GM23338 (cell line): Measurements from ENCODE around the gene AJUBA. TPM values are rescaled to one million over a fixed set of nuclear protein-coding genes. Genes with fewer than 3 reads are reported as not detected.
A peak's percentile ranks its signal among the peaks of the same experiment; 100 is the strongest.

Experiments used
- ATAC-seq: fragments of 200-7000 bp; cut with Tn5 transposase; 3 replicates; pipeline ENCODE4 v1.9.1; 2020
- DNase-seq: peaks from one replicate; pipeline ENCODE4 v3.0.0-alpha.2; 2015; ENCODE audit warnings: low spot score
- H2AFZ ChIP-seq: fragments of 200-600 bp; sonication (generic); 2 replicates; pipeline ENCODE4 v1.8.0; 2016; ENCODE audit warnings: antibody characterized with exemption, mild to moderate bottlenecking, moderate library complexity
- H3F3A ChIP-seq: fragments of 200-600 bp; sonication (generic); replicated peaks from 2 replicates; pipeline ENCODE4 v1.8.0; 2017; ENCODE audit warnings: antibody characterized with exemption, mixed run types, low read depth
- H3K27ac ChIP-seq: fragments of 200-600 bp; sonication (generic); 2 replicates; pipeline ENCODE4 v1.6.1; 2016; ENCODE audit warnings: low read depth
- H3K27me3 ChIP-seq: fragments of 200-600 bp; sonication (generic); 2 replicates; pipeline ENCODE4 v1.8.0; 2016; ENCODE audit warnings: mild to moderate bottlenecking, mixed run types, moderate library complexity; ENCODE audit not compliant: insufficient read depth
- H3K36me3 ChIP-seq: fragments of 200-600 bp; sonication (generic); 2 replicates; pipeline ENCODE4 v1.8.0; 2016; ENCODE audit warnings: mild to moderate bottlenecking; ENCODE audit not compliant: insufficient read depth
- H3K4me1 ChIP-seq: fragments of 200-600 bp; sonication (generic); 2 replicates; pipeline ENCODE4 v1.8.0; 2016; ENCODE audit warnings: mild to moderate bottlenecking, moderate library complexity; ENCODE audit not compliant: insufficient read depth
- H3K4me2 ChIP-seq: fragments of 200-600 bp; sonication (generic); 2 replicates; pipeline ENCODE4 v1.7.1; 2017; ENCODE audit warnings: mixed run types
- H3K4me3 ChIP-seq: fragments of 200-600 bp; sonication (generic); 2 replicates; pipeline ENCODE4 v1.6.1; 2016; ENCODE audit warnings: mixed run types
- H3K79me2 ChIP-seq: fragments of 200-600 bp; sonication (generic); replicated peaks from 2 replicates; pipeline ENCODE4 v1.8.0; 2017; ENCODE audit warnings: mild to moderate bottlenecking; ENCODE audit not compliant: insufficient read depth
- H3K9me2 ChIP-seq: fragments of 200-600 bp; sonication (generic); 2 replicates; pipeline ENCODE4 v1.8.0; 2017; ENCODE audit not compliant: insufficient read depth
- H4K20me1 ChIP-seq: fragments of 200-600 bp; sonication (generic); replicated peaks from 2 replicates; pipeline ENCODE4 v1.8.0; 2017; ENCODE audit warnings: mild to moderate bottlenecking; ENCODE audit not compliant: insufficient read depth
- H3K27ac Mint-ChIP-seq: 2 replicates; pipeline ENCODE4 v1.8.0; 2020; ENCODE audit warnings: inconsistent platforms, mild to moderate bottlenecking, moderate library complexity, mixed read lengths
- H3K27me3 Mint-ChIP-seq: 3 replicates; pipeline ENCODE4 v1.8.0; 2022; ENCODE audit warnings: low read depth, mild to moderate bottlenecking, moderate library complexity, mixed read lengths, inconsistent platforms; ENCODE audit not compliant: insufficient read depth, poor library complexity
- H3K36me3 Mint-ChIP-seq: 3 replicates; pipeline ENCODE4 v1.8.0; 2021; ENCODE audit warnings: low read depth, mild to moderate bottlenecking, inconsistent platforms, moderate library complexity, mixed read lengths
- H3K4me1 Mint-ChIP-seq: 3 replicates; pipeline ENCODE4 v1.8.0; 2020; ENCODE audit warnings: mild to moderate bottlenecking, inconsistent platforms, mixed read lengths
- H3K4me3 Mint-ChIP-seq: 3 replicates; pipeline ENCODE4 v1.8.0; 2021; ENCODE audit warnings: moderate library complexity, mild to moderate bottlenecking, inconsistent platforms, mixed read lengths
- H3K9me3 Mint-ChIP-seq: 3 replicates; pipeline ENCODE4 v1.8.0; 2020; ENCODE audit warnings: moderate library complexity, mild to moderate bottlenecking, inconsistent platforms, mixed read lengths
- CREB1 ChIP-seq: fragments of 250-450 bp; sonication (Bioruptor Pico); IDR thresholded peaks from 2 replicates; pipeline ENCODE4 v1.5.0; 2020; ENCODE audit warnings: low read depth, mild to moderate bottlenecking, moderate library complexity
- ETS1 ChIP-seq: IDR thresholded peaks from 2 replicates; pipeline ENCODE4 v1.6.1; 2016; ENCODE audit warnings: antibody characterized with exemption
- EZH2 ChIP-seq: fragments of 200-600 bp; sonication (generic); IDR thresholded peaks from one replicate; pipeline ENCODE4 v1.8.0; 2017; ENCODE audit warnings: antibody characterized with exemption, mild to moderate bottlenecking, low read depth; ENCODE audit not compliant: unreplicated experiment
- EZH2phosphoT487 ChIP-seq: fragments of 200-600 bp; sonication (generic); IDR thresholded peaks from one replicate; pipeline ENCODE4 v1.8.1; 2018; ENCODE audit warnings: antibody characterized with exemption; ENCODE audit not compliant: unreplicated experiment
- JUNB ChIP-seq: IDR thresholded peaks from one replicate; pipeline ENCODE4 v1.6.1; 2016; ENCODE audit warnings: antibody characterized with exemption; ENCODE audit not compliant: unreplicated experiment
- NANOG ChIP-seq: IDR thresholded peaks from 2 replicates; pipeline ENCODE4 v1.6.1; 2016; ENCODE audit warnings: antibody characterized with exemption, borderline replicate concordance
- POLR2AphosphoS5 ChIP-seq: IDR thresholded peaks from 2 replicates; pipeline ENCODE4 v1.6.1; 2016; ENCODE audit warnings: antibody characterized with exemption, low read depth
- REST ChIP-seq: IDR thresholded peaks from one replicate; pipeline ENCODE4 v1.6.1; 2018; ENCODE audit warnings: antibody characterized with exemption; ENCODE audit not compliant: unreplicated experiment
- STAT1 ChIP-seq: IDR thresholded peaks from one replicate; pipeline ENCODE4 v1.6.1; 2016; ENCODE audit warnings: antibody characterized with exemption; ENCODE audit not compliant: unreplicated experiment
- ZNF114 ChIP-seq: fragments of 250-450 bp; sonication (Bioruptor Pico); IDR thresholded peaks from 2 replicates; pipeline ENCODE4 v1.5.0; 2020; ENCODE audit warnings: mild to moderate bottlenecking, moderate library complexity
- ZNF331 ChIP-seq: fragments of 250-450 bp; sonication (Bioruptor Pico); IDR thresholded peaks from 2 replicates; pipeline ENCODE4 v1.5.0; 2020; ENCODE audit warnings: low read depth, mild to moderate bottlenecking, moderate library complexity
- polyA plus RNA-seq: library from polyadenylated mRNA; unstranded; fragments of >200 nt; fragmentation: Nextera tagmentation; extraction: Ambion mirVana; gene quantifications from 2 replicates; pipeline ENCODE4 v1.2.1, GENCODE V29; 2016
- total RNA-seq: library from RNA; depleted of rRNA; stranded (reverse); fragments of >200 nt; shearing (Covaris generic); gene quantifications from 2 replicates; pipeline ENCODE4 v1.2.3, GENCODE V29; 2014

AJUBA gene
- total and polyA plus RNA-seq, 2 experiments from 2014 or later: 11.8 to 55.9 TPM

GRCh38 chr14:22929104-22929960 is 53.0 kb downstream of the AJUBA start, which contains the start of gene PRMT5:
Gene PRMT5 (minus strand): TSS chr14:22929376. CDS start chr14:22929361, 15 bp downstream.
- Histone ChIP-seq H3F3A (peaks cover 16% of the 10 kb centered on the region), H2AFZ (peak within 1 kb of the TSS; percentile 88), H3K4me1 (peaks cover 7% of the 10 kb centered on the region), H3K27me3 (no peaks in the 10 kb centered on the region), H4K20me1 (peaks cover 3% of the 10 kb centered on the region; the same call in 1 of the 2 replicates), H3K27ac (peak within 1 kb of the TSS; percentile 86), H3K36me3 (peaks cover 22% of the 10 kb centered on the region), H3K4me2 (peak within 1 kb of the TSS; percentile 97), H3K9me2 (no peaks in the 10 kb centered on the region), H3K79me2 (peaks cover 23% of the 10 kb centered on the region), H3K4me3 (peak within 1 kb of the TSS; percentile 63)
- Mint-ChIP-seq H3K27ac (no peak within 1 kb of the TSS), H3K9me3 (no peaks in the 10 kb centered on the region), H3K27me3 (no peaks in the 10 kb centered on the region), H3K4me1 (peaks cover 8% of the 10 kb centered on the region), H3K36me3 (peaks cover 32% of the 10 kb centered on the region), H3K4me3 (no peak within 1 kb of the TSS)
- no peak for TF ChIP-seq STAT1
- no peak for TF ChIP-seq EZH2phosphoT487
- TF ChIP-seq ZNF114 (CRISPR knock-in tag): no peak
- no peak for TF ChIP-seq ZNF331 (CRISPR knock-in tag)
- TF ChIP-seq REST: no peak
- TF ChIP-seq JUNB: no peak
- TF ChIP-seq POLR2AphosphoS5: peak; percentile 96
- peak; percentile 81 for TF ChIP-seq CREB1 (CRISPR knock-in tag)
- DNase-seq: peak; percentile 99
- peak; percentile 94 for ATAC-seq

GRCh38 chr14:22928237-22929103 is 53.9 kb downstream of the AJUBA start:
- Histone ChIP-seq H3F3A (peaks cover 16% of the 10 kb centered on the region), H3K79me2 (peaks cover 23% of the 10 kb centered on the region), H3K4me3 (peak overlapping the region; percentile 63), H2AFZ (no peak overlapping the region), H3K4me2 (peak overlapping the region; percentile 97), H3K36me3 (peaks cover 30% of the 10 kb centered on the region), H3K27ac (peak overlapping the region; percentile 80), H3K4me1 (peaks cover 7% of the 10 kb centered on the region), H3K27me3 (no peaks in the 10 kb centered on the region), H3K9me2 (no peaks in the 10 kb centered on the region), H4K20me1 (peaks cover 3% of the 10 kb centered on the region; the same call in 1 of the 2 replicates)
- no peaks in the 10 kb centered on the region for H3K27me3 Mint-ChIP-seq
- ATAC-seq: no peak
- H3K4me1 Mint-ChIP-seq: peaks cover 8% of the 10 kb centered on the region
- no peaks in the 10 kb centered on the region for H3K9me3 Mint-ChIP-seq
- no peak overlapping the region for H3K4me3 Mint-ChIP-seq
- H3K27ac Mint-ChIP-seq: no peak overlapping the region
- DNase-seq: no peak
- H3K36me3 Mint-ChIP-seq: peaks cover 41% of the 10 kb centered on the region
- TF ChIP-seq EZH2 (no peak), EZH2phosphoT487 (no peak), STAT1 (no peak), ZNF331 (CRISPR knock-in tag) (no peak), POLR2AphosphoS5 (no peak), ETS1 (no peak), CREB1 (CRISPR knock-in tag) (no peak), JUNB (no peak), NANOG (no peak), ZNF114 (CRISPR knock-in tag) (no peak)
